ENCODE data around the gene NCK1.

- TF ChIP-seq CTCF (IDR thresholded peaks at IDR 0.05; ENCODE audit: low read depth, low read length) (no peak), EZH2phosphoT487 (IDR thresholded peaks at IDR 0.05; ENCODE audit: low read depth) (no peak)
Observed at GRCh38 chr3:136893848-136894443, 31.9 kb downstream of the NCK1 start.
